22Rv1 (cell line): Measurements from ENCODE around the gene TDP1.

Experiments
- ZFX ChIP-seq: fragments of 450-650 bp; IDR thresholded peaks from 2 replicates; pipeline ENCODE4 v1.6.1; 2017; ENCODE audit warnings: antibody characterized with exemption, borderline replicate concordance
- TF ChIP-seq, protein P1 (sequence below): fragments of 450-650 bp; IDR thresholded peaks from 2 replicates; pipeline ENCODE4 v1.5.1; 2017; ENCODE audit warnings: mild to moderate bottlenecking

GRCh38 chr14:90034835-90035525 is 79.3 kb downstream of the TDP1 start:
- TF ChIP-seq, protein P1, sequence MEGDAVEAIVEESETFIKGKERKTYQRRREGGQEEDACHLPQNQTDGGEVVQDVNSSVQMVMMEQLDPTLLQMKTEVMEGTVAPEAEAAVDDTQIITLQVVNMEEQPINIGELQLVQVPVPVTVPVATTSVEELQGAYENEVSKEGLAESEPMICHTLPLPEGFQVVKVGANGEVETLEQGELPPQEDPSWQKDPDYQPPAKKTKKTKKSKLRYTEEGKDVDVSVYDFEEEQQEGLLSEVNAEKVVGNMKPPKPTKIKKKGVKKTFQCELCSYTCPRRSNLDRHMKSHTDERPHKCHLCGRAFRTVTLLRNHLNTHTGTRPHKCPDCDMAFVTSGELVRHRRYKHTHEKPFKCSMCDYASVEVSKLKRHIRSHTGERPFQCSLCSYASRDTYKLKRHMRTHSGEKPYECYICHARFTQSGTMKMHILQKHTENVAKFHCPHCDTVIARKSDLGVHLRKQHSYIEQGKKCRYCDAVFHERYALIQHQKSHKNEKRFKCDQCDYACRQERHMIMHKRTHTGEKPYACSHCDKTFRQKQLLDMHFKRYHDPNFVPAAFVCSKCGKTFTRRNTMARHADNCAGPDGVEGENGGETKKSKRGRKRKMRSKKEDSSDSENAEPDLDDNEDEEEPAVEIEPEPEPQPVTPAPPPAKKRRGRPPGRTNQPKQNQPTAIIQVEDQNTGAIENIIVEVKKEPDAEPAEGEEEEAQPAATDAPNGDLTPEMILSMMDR: no peak
- TF ChIP-seq ZFX: no peak
